Breast epithelium (tissue), 3 donors: ENCODE results near the gene RSF1.

Source experiments
- CTCF ChIP-seq, 3 donors: fragments of 450-650 bp; IDR thresholded peaks; one replicate each; pipeline ENCODE4 v1.5.1; 2016 to 2017; ENCODE audit warnings: antibody characterized with exemption in 3 of 3, mild to moderate bottlenecking in 3 of 3, moderate library complexity in 3 of 3
- POLR2A ChIP-seq: fragments of 450-650 bp; IDR thresholded peaks from one replicate; pipeline ENCODE4 v1.6.1; 2016; ENCODE audit warnings: antibody characterized with exemption, mild to moderate bottlenecking, moderate library complexity

GRCh38 chr11:77647654-77648305, 172.7 kb downstream of the RSF1 start:
- TF ChIP-seq CTCF (IDR thresholded peaks at IDR 0.05) = no peak
- TF ChIP-seq POLR2A = no peak
